HG03439 (cell line): Measurements from ENCODE around the gene YBX2.
"Not testable (repeated sequence)": the region's sequence is repeated elsewhere in the genome, so short reads cannot be mapped to it uniquely, and the experiment has no call there.

Experiments used
- ATAC-seq: cut with Tn5 transposase; IDR thresholded peaks from one replicate; pipeline ENCODE4 v1.9.1; 2021; ENCODE audit warnings: mild to moderate bottlenecking, moderate library complexity; ENCODE audit not compliant: unreplicated experiment

YBX2 gene

GRCh38 chr17:7250695-7251627 lies 43.5 kb downstream of the YBX2 start:
- peak; percentile 10 for ATAC-seq

GRCh38 chr17:7249830-7250229 lies 44.6 kb downstream of the YBX2 start:
- ATAC-seq, result no peak

GRCh38 chr17:7249214-7249613 lies 45.2 kb downstream of the YBX2 start:
- ATAC-seq, result no peak

- ATAC-seq, result no peak
Observed at GRCh38 chr17:7248796-7249195, 45.6 kb downstream of the YBX2 start.

GRCh38 chr17:7246779-7247178 lies 47.7 kb downstream of the YBX2 start:
- no peak for ATAC-seq

GRCh38 chr17:7243838-7244237 lies 50.6 kb downstream of the YBX2 start:
- not testable (repeated sequence) for ATAC-seq

- no peak for ATAC-seq
Observed at GRCh38 chr17:7243453-7243729, 51.0 kb downstream of the YBX2 start.

GRCh38 chr17:7242717-7243452 lies 51.6 kb downstream of the YBX2 start:
- peak; percentile 41 for ATAC-seq

- peak; percentile 30 for ATAC-seq
Observed at GRCh38 chr17:7241783-7242716, 52.4 kb downstream of the YBX2 start, which contains the start of gene GABARAP. GABARAP (minus strand) TSS chr17:7242449; CDS start chr17:7242330, 119 bp downstream.

GRCh38 chr17:7241090-7241733 lies 53.2 kb downstream of the YBX2 start:
- no peak for ATAC-seq

GRCh38 chr17:7240375-7240774 lies 54.1 kb downstream of the YBX2 start:
- no peak for ATAC-seq

GRCh38 chr17:7239091-7240027 lies 55.1 kb downstream of the YBX2 start, which contains the start of gene PHF23:
PHF23 (minus strand) TSS chr17:7239457; CDS start chr17:7239279, 178 bp downstream.
- peak; percentile 54 for ATAC-seq

- ATAC-seq, result no peak
Observed at GRCh38 chr17:7238420-7239090, 55.9 kb downstream of the YBX2 start.
